Measurements from ENCODE around the gene GPR108.

Gene GPR108

GRCh38 chr19:6694147-6694815 is 43.1 kb downstream of the GPR108 start:
- TF ChIP-seq PPARA (CRISPR knock-in tag; IDR thresholded peaks at IDR 0.05; ENCODE audit: borderline replicate concordance) = no peak
- TF ChIP-seq OSR1 (CRISPR knock-in tag; IDR thresholded peaks at IDR 0.05) = no peak
- TF ChIP-seq ZFP30 (CRISPR knock-in tag; IDR thresholded peaks at IDR 0.05) = no peak
- no peak for TF ChIP-seq BACH2 (CRISPR knock-in tag; IDR thresholded peaks at IDR 0.05; ENCODE audit: borderline replicate concordance)
- no peak for TF ChIP-seq RARB (CRISPR knock-in tag; IDR thresholded peaks at IDR 0.05)
- no peak for TF ChIP-seq CREB5 (CRISPR knock-in tag; IDR thresholded peaks at IDR 0.05; ENCODE audit: low read depth)
- TF ChIP-seq CSDC2 (CRISPR knock-in tag; IDR thresholded peaks at IDR 0.05) = no peak
- no peak for TF ChIP-seq ZC3H10 (CRISPR knock-in tag; IDR thresholded peaks at IDR 0.05)
- TF ChIP-seq TOX (CRISPR knock-in tag; IDR thresholded peaks at IDR 0.05; ENCODE audit: borderline replicate concordance) = no peak
- TF ChIP-seq ARNTL (CRISPR knock-in tag; IDR thresholded peaks at IDR 0.05; ENCODE audit: borderline replicate concordance, low read depth) = no peak
- no peak for TF ChIP-seq SNAI2 (CRISPR knock-in tag; IDR thresholded peaks at IDR 0.05)
- no peak for TF ChIP-seq TSHZ2 (CRISPR knock-in tag; IDR thresholded peaks at IDR 0.05)
- TF ChIP-seq TCF4 (CRISPR knock-in tag; IDR thresholded peaks at IDR 0.05; ENCODE audit: borderline replicate concordance) = no peak
- no peak for TF ChIP-seq ZNF8 (CRISPR knock-in tag; IDR thresholded peaks at IDR 0.05)
- no peak for TF ChIP-seq ISL1 (CRISPR knock-in tag; IDR thresholded peaks at IDR 0.05)
- no peak for TF ChIP-seq CSRNP3 (CRISPR knock-in tag; IDR thresholded peaks at IDR 0.05)
- no peak for ATAC-seq

- no peak for TF ChIP-seq ZNF8 (CRISPR knock-in tag; IDR thresholded peaks at IDR 0.05)
- TF ChIP-seq PATZ1 (CRISPR knock-in tag; IDR thresholded peaks at IDR 0.05; ENCODE audit: borderline replicate concordance) = no peak
- no peak for TF ChIP-seq ZFP3 (CRISPR knock-in tag; IDR thresholded peaks at IDR 0.05)
- no peak for TF ChIP-seq POU6F1 (CRISPR knock-in tag; IDR thresholded peaks at IDR 0.05; ENCODE audit: borderline replicate concordance, low read depth)
- no peak for TF ChIP-seq TSHZ2 (CRISPR knock-in tag; IDR thresholded peaks at IDR 0.05)
- no peak for TF ChIP-seq ZFP30 (CRISPR knock-in tag; IDR thresholded peaks at IDR 0.05)
- TF ChIP-seq ZC3H10 (CRISPR knock-in tag; IDR thresholded peaks at IDR 0.05) = no peak
- TF ChIP-seq TCF4 (CRISPR knock-in tag; IDR thresholded peaks at IDR 0.05; ENCODE audit: borderline replicate concordance) = no peak
- no peak for ATAC-seq
These were observed 43.7 kb downstream of the GPR108 start for GRCh38 chr19:6693681-6694080.

Measured in SK-N-SH treated with all-trans-retinoic acid at 6 μM for 48 hours (cell line).